ENCODE results near the gene ST3GAL5. TPM values are rescaled to one million over a fixed set of nuclear protein-coding genes. Genes with fewer than 3 reads are reported as not detected.

The ST3GAL5 gene
- total RNA-seq, 2 experiments from 2014 or later = 43.4 to 46.7 TPM

- ChIA-PET POLR2A (interaction anchor here (0.6 to 2.7 kb wide), 5 partner anchors 25 to 723 kb away, joined by 4 to 11 read pairs (median 6); partner anchors contain the start of genes POLR1A, PTCD3 and ST3GAL5), CTCF (interaction anchor here (0.6 to 11.2 kb wide), 73 partner anchors 8 to 393 kb away, joined by 3 to 442 read pairs (median 4); partner anchors contain the start of genes POLR1A, PTCD3 and ST3GAL5)
- DNase-seq (no peak), ATAC-seq (no peak)
- Mint-ChIP-seq H3K36me3 (ENCODE audit: low read depth) (no peaks in the 10 kb centered on the region), H3K9me3 (ENCODE audit: insufficient read depth) (no peaks in the 10 kb centered on the region), H3K27me3 (ENCODE audit: low read depth) (peaks cover 15% of the 10 kb centered on the region), H3K4me3 (no peak overlapping the region), H3K27ac (peak overlapping the region; percentile 27), H3K4me1 (ENCODE audit: low read depth) (peaks cover 36% of the 10 kb centered on the region)
Measured at GRCh38 chr2:85827879-85828569, 60.8 kb downstream of the ST3GAL5 start.

DNA sequence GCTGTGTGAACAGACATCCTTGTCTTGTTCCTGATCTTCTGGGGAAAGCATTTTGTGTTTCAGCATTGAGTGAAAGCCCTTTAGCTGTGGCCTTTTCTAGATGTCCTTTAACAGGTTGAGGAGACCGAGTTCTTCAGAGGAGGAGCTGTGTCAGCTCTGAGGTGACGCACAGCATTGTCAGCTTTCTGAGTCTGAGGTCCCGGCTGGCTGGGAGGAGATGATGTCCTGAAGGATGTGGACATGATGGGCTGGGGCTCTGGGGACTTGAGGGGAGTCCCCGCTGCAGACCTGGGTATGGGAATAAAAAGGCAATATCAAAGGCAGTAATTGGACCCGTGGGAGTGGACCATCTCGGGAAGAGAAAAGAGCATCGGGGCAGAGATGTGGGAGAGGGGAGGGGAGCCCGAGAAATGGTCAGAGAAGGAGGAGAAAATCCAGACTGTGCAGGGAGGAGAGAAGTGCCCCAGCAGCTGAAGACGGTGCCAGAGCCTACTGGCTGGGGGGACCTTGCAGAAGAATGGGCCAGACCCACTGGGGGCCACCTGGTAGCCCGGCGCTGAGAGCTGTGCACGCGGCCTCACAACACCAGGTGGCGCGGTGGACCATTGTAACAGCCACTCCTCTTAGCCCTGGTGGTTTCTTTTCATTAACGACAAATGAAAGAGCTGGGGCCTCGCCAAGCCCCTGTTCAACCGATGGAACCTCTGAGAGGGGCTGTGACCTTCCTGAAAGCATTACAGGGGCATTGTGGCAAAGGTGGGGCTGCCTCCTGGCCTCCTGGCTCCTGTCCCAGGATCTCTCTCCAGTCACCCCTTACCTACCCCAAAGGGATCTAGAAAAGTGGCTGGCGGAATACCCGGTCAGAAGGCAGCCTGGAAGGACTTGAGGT is 61.6 kb downstream of the ST3GAL5 start:
- peaks cover 35% of the 10 kb centered on the region for H3K4me1 Mint-ChIP-seq (ENCODE audit: low read depth)
- peak overlapping the region; percentile 12 for H3K4me3 Mint-ChIP-seq
- H3K27ac Mint-ChIP-seq = peak overlapping the region; percentile 27
- no peaks in the 10 kb centered on the region for H3K36me3 Mint-ChIP-seq (ENCODE audit: low read depth)
- ATAC-seq = peak; percentile 99
- CTCF ChIA-PET = interaction anchor here (0.6 to 11.2 kb wide), 76 partner anchors 8 to 394 kb away, joined by 3 to 442 read pairs (median 4); partner anchors contain the start of genes POLR1A, PTCD3 and ST3GAL5
- no peaks in the 10 kb centered on the region for H3K9me3 Mint-ChIP-seq (ENCODE audit: insufficient read depth)
- POLR2A ChIA-PET = interaction anchor here (0.6 to 2.7 kb wide), 6 partner anchors 26 to 724 kb away, joined by 3 to 11 read pairs (median 5); partner anchors contain the start of genes POLR1A, PTCD3 and ST3GAL5
- peaks cover 17% of the 10 kb centered on the region for H3K27me3 Mint-ChIP-seq (ENCODE audit: low read depth)
- DNase-seq = peak; percentile 89

DNA sequence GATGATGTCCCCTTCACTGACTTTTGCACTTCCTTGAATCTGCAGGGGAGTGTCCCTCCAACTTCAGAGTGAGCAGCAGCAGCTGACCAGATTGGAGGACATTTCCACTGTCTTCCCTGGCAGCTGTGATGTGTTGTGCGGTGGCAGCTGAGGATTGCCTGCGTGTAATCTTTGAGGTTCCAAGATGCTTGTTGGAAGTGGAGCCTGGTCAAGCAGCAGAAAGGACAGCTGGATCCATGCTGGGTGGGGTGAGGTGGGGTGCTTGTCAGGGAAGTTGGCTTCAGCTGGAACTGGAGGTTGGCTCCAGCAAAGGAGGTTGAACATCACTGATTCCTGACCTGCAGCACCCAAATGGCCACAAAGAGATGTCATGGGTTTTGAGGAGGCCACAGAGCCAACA is 64.8 kb downstream of the ST3GAL5 start:
- Mint-ChIP-seq H3K27me3 (ENCODE audit: low read depth) (peaks cover 34% of the 10 kb centered on the region), H3K4me3 (no peak overlapping the region), H3K27ac (no peak overlapping the region), H3K9me3 (ENCODE audit: insufficient read depth) (no peaks in the 10 kb centered on the region), H3K36me3 (ENCODE audit: low read depth) (no peaks in the 10 kb centered on the region), H3K4me1 (ENCODE audit: low read depth) (peaks cover 17% of the 10 kb centered on the region)
- ATAC-seq = no peak
- ChIA-PET POLR2A (interaction anchor here (1.0 kb wide), 1 partner anchor 282 kb away, joined by 3 read pairs; the partner anchor contains the start of genes POLR1A and PTCD3), CTCF (interaction anchor here (0.6 to 11.2 kb wide), 9 partner anchors 8 to 295 kb away, joined by 3 to 442 read pairs (median 6); partner anchors contain the start of gene ST3GAL5)
- no peak for DNase-seq

- DNase-seq (no peak), ATAC-seq (no peak)
- POLR2A ChIA-PET = no interaction called here
- CTCF ChIA-PET = interaction anchor here (1.4 to 4.4 kb wide), 2 partner anchors 256 to 297 kb away, joined by 6 to 29 read pairs; no protein-coding TSS in a partner anchor
- Mint-ChIP-seq H3K36me3 (ENCODE audit: low read depth) (no peaks in the 10 kb centered on the region), H3K4me1 (ENCODE audit: low read depth) (peaks cover 10% of the 10 kb centered on the region), H3K4me3 (no peak overlapping the region), H3K27ac (no peak overlapping the region), H3K27me3 (ENCODE audit: low read depth) (peaks cover 40% of the 10 kb centered on the region), H3K9me3 (ENCODE audit: insufficient read depth) (no peaks in the 10 kb centered on the region)
Measured at GRCh38 chr2:85822766-85823165, 66.0 kb downstream of the ST3GAL5 start.

- Mint-ChIP-seq H3K4me1 (ENCODE audit: low read depth) (no peaks in the 10 kb centered on the region), H3K27me3 (ENCODE audit: low read depth) (peaks cover 39% of the 10 kb centered on the region), H3K27ac (no peak overlapping the region), H3K4me3 (no peak overlapping the region), H3K9me3 (ENCODE audit: insufficient read depth) (no peaks in the 10 kb centered on the region), H3K36me3 (ENCODE audit: low read depth) (no peaks in the 10 kb centered on the region)
- no peak for DNase-seq
- no peak for ATAC-seq
- CTCF ChIA-PET = interaction anchor here (1.2 to 4.4 kb wide), 3 partner anchors 8 to 259 kb away, joined by 5 to 29 read pairs (median 9); no protein-coding TSS in a partner anchor
- POLR2A ChIA-PET = no interaction called here
Measured at GRCh38 chr2:85819811-85820510, 68.8 kb downstream of the ST3GAL5 start.

DNA sequence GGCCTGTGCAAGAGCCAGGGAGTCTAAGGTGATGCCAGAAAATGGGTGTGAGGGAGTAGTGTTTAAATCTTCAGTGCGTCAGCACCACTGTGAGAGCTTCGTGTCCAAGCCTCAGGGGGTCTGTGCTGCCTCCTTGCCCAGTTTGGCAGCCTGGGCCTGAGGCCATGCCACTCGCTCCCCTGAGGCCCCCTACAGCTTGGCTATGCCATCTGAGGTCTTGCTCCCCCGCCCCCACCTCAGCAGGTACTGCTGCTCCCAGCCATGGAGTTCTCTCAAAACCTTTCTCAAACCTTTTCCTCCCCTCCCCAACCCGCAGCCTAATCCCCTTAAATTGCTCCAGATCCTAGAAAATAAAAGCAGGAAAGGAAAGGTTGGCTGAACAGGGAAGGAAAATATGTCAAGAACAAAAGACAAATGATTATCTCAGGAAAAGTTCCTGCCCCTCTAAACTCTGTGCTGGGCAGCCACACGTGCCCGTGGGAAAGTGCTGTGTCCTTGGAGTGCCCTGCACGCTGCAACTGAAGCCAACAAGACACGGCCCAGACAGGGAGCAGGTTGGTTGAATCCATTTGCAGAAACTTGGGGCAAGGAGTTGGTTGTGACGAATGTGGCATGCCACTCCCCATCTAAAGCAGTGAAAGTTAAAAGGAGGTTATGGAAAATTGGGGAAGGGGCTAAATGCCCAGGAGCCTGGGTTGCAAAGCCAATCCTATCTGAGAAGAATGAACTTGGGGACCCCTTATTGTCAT is 73.8 kb downstream of the ST3GAL5 start:
- peaks cover 18% of the 10 kb centered on the region for H3K27me3 Mint-ChIP-seq (ENCODE audit: low read depth)
- DNase-seq (no peak), ATAC-seq (no peak)
- no peak overlapping the region for H3K4me3 Mint-ChIP-seq
- ChIA-PET POLR2A (no interaction called here), CTCF (interaction anchor here (0.8 to 6.8 kb wide), 31 partner anchors 9 to 322 kb away, joined by 3 to 100 read pairs (median 6); partner anchors contain the start of gene ATOH8)
- H3K27ac Mint-ChIP-seq = no peak overlapping the region
- H3K9me3 Mint-ChIP-seq (ENCODE audit: insufficient read depth) = no peaks in the 10 kb centered on the region
- no peaks in the 10 kb centered on the region for H3K36me3 Mint-ChIP-seq (ENCODE audit: low read depth)
- no peaks in the 10 kb centered on the region for H3K4me1 Mint-ChIP-seq (ENCODE audit: low read depth)

DNA sequence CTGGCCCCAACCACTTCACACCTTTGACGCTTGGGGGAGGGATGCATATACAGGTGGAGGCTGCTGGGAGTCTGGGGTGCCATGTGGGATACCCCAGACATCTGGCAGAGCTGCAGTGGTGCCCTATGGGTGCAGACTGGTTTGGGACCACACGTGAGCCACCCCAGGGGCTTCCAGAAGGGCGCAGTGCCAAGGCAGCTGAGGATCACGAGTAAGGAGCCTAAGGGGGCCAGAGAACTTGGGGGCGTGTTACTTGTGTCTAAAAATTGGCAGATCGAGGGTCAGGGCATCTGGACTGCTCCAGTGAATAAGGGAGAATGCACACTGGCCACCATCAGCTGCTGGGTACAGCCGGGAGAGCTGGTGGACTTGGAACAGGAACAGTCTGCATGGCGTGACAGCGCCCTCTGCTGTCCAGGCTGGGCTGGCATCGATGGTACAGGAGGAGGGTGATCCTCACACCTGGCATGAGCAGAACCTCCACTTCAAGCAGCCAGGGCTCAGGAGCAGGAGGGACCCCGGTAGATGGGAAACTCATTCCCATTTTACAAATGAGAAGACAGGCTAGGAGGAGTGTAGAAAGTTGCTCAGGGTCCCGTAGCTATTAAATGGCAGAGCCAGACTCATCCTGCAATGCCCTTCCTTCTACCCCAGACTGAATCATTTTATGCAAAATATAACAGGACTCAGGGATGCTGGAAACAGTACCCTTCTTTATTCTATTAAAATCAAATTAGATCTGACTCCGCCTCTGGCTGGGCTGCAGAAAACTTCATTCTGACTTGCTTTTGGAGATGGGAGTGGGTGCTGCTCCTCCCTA is 74.6 kb downstream of the ST3GAL5 start:
- no peaks in the 10 kb centered on the region for H3K4me1 Mint-ChIP-seq (ENCODE audit: low read depth)
- CTCF ChIA-PET = interaction anchor here (0.6 to 6.8 kb wide), 47 partner anchors 9 to 323 kb away, joined by 3 to 100 read pairs (median 4); partner anchors contain the start of genes ATOH8, POLR1A and PTCD3
- no peaks in the 10 kb centered on the region for H3K9me3 Mint-ChIP-seq (ENCODE audit: insufficient read depth)
- peaks cover 15% of the 10 kb centered on the region for H3K27me3 Mint-ChIP-seq (ENCODE audit: low read depth)
- ATAC-seq = peak; percentile 95
- no peak overlapping the region for H3K4me3 Mint-ChIP-seq
- POLR2A ChIA-PET = interaction anchor here (0.7 kb wide), 1 partner anchor 95 kb away, joined by 3 read pairs; no protein-coding TSS in a partner anchor
- no peak overlapping the region for H3K27ac Mint-ChIP-seq
- H3K36me3 Mint-ChIP-seq (ENCODE audit: low read depth) = no peaks in the 10 kb centered on the region
- DNase-seq = peak; percentile 89

DNA sequence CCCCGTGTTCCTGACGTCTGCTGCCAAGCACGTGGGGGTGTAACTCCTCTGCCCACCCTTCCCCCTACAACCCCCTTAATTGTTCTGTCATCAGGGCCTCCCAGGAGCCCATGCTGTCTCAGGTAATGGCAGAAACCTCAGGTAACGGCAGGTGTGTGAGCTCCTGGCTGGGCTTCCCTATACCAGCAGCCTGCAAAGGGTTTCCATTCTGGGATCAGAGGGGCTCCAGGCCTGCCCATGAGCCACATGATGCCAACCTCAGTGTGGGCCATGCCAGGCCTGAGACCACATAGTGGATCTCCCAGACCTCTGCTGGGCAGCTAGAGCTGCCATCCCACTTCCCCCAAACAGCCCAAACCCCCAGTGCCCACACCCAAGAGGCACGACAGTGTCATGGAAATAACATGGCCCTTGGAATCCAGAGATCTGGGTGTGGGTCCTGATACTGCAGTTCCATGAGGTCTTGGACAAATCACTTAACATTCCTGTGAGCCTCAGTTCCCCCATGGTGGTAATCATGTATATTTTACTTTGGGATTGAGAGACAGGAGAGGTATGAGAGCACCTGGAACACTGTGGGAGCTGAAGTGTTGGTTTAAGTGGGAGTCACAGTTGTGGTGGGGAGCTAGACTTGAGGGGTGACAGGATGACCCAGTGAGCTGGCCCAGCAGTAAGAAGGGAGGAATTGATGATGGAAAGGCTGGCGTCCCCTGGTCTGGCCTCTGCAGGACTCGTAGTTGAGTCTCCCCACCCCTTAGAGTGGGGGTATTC is 75.4 kb downstream of the ST3GAL5 start:
- H3K36me3 Mint-ChIP-seq (ENCODE audit: low read depth) = no peaks in the 10 kb centered on the region
- H3K4me1 Mint-ChIP-seq (ENCODE audit: low read depth) = no peaks in the 10 kb centered on the region
- H3K27ac Mint-ChIP-seq = no peak overlapping the region
- H3K27me3 Mint-ChIP-seq (ENCODE audit: low read depth) = peaks cover 13% of the 10 kb centered on the region
- ATAC-seq (no peak), DNase-seq (no peak)
- ChIA-PET POLR2A (interaction anchor here (0.7 kb wide), 1 partner anchor 94 kb away, joined by 3 read pairs; no protein-coding TSS in a partner anchor), CTCF (interaction anchor here (0.6 to 6.8 kb wide), 45 partner anchors 9 to 293 kb away, joined by 3 to 100 read pairs (median 5); partner anchors contain the start of genes ATOH8, POLR1A and PTCD3)
- H3K9me3 Mint-ChIP-seq (ENCODE audit: insufficient read depth) = no peaks in the 10 kb centered on the region
- no peak overlapping the region for H3K4me3 Mint-ChIP-seq

DNA sequence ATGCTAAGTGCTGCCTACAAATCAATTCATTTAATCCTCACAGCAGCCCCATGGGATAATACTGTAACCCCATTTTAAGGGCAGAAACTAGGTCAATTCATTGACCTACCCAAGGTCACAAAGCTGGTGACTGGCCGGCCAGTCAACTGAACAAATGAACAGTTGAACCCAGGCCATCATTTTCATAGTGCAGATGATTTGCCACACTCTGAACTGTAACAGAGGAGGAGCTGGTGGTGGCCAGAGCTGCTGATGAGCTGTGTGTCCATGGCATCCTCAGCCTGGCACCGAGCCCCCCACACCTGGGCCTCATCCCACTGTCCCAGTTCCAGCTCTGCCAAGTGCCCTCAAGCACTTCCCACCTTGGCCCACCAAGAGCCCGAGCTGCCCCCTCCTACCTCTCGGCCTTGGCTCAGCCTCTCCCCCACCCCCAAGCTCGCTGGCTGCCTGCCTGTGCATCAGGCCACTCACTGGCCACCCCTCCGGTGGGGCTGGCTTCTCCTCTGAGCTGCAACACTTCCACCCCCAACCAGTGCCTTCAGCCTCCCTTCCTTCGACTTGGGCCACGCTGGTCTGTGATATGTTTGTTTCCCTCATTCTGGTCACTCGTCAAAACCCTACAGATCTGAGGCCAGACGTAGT is 76.6 kb downstream of the ST3GAL5 start:
- POLR2A ChIA-PET = no interaction called here
- no peak for ATAC-seq
- H3K4me1 Mint-ChIP-seq (ENCODE audit: low read depth) = no peaks in the 10 kb centered on the region
- H3K36me3 Mint-ChIP-seq (ENCODE audit: low read depth) = no peaks in the 10 kb centered on the region
- no peaks in the 10 kb centered on the region for H3K9me3 Mint-ChIP-seq (ENCODE audit: insufficient read depth)
- H3K27me3 Mint-ChIP-seq (ENCODE audit: low read depth) = peaks cover 8% of the 10 kb centered on the region
- CTCF ChIA-PET = interaction anchor here (0.7 to 6.8 kb wide), 7 partner anchors 63 to 164 kb away, joined by 3 to 100 read pairs (median 3); no protein-coding TSS in a partner anchor
- no peak for DNase-seq
- no peak overlapping the region for H3K27ac Mint-ChIP-seq
- no peak overlapping the region for H3K4me3 Mint-ChIP-seq

Data from activated CD8-positive, alpha-beta T cell treated with anti-CD3 and anti-CD28 coated beads, Interleukin-2, amount 10 ng/mL, durations not matched to agents 7 days and 5 days (primary cell).